Ovary (tissue), 3 donors: ENCODE measurements around the gene LRRC26.
A peak's percentile ranks its signal among the peaks of the same experiment; 100 is the strongest.

ENCODE experiments used
- CTCF ChIP-seq, 3 donors: fragments of 450-650 bp in 2 of 3; fragments of 200-600 bp in 1 of 3; IDR thresholded peaks; one replicate each; pipeline versions ENCODE4 v1.5.1 to v1.8.0; 2016 to 2022; ENCODE audit warnings: antibody characterized with exemption in 3 of 3, mild to moderate bottlenecking in 1 of 3
- EP300 ChIP-seq: sonication (generic); formaldehyde crosslinking; IDR thresholded peaks from one replicate; pipeline ENCODE4 v1.6.1; 2017; ENCODE audit warnings: antibody characterized with exemption
- POLR2A ChIP-seq: fragments of 450-650 bp; IDR thresholded peaks from one replicate; pipeline ENCODE4 v1.6.1; 2017; ENCODE audit warnings: antibody characterized with exemption, mild to moderate bottlenecking, moderate library complexity
- donor health status: DM: no; HTN: no; CAD: no.

GRCh38 chr9:137200311-137201204 is 30.7 kb upstream of the LRRC26 start, which contains the start of gene TPRN:
- TF ChIP-seq CTCF (IDR thresholded peaks at IDR 0.05) (peak in 1 of 3 donors; percentile 24), POLR2A (peak; percentile 71), EP300 (no peak)
